Inflammatory macrophage treated with lipopolysaccharide for 1 hour (primary cell): Measurements from ENCODE around the gene SH3D21.
A peak's percentile ranks its signal among the peaks of the same experiment; 100 is the strongest.

Source experiments
- DNase-seq, 2 donors: peaks; one replicate each; pipeline ENCODE4 v3.0.0-alpha.2; 2020 to 2022

SH3D21 gene

DNA sequence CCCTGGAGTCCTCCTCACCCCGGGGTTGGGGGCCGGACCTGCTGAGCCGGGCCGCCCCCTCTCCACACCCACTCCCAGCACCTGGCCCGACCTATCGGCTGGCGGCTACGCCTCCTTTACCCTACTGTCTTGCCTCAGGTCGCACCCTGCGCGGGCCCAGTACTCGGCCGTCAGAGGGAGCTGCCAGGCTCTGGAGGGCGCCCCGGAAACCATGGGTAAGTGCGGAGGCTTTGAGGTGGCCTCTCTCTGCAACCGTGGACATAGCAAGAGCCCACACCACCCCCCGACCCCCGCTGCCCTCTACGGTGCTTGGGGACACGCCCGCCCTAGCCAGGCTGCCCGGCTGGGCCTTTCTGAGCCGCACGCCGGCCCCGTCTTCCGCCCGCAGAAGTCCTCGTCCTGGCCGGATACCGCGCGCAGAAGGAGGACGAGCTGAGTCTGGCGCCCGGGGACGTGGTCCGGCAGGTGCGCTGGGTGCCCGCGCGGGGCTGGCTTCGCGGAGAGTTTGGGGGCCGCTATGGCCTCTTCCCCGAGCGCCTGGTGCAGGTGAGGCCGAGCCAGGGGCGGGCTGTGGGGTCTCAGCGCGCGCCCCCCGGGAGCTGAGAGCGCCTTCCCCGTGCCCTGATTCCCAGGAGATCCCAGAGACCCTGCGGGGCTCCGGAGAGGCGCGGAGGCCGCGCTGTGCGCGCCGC, at the start of gene SH3D21:
TSS of gene SH3D21 (plus strand) at position 159 of the 692 bp plus-strand sequence. CDS start at position 212, 53 bp downstream.
- peak in 1 of 2 donors; percentile 21 for DNase-seq

DNA sequence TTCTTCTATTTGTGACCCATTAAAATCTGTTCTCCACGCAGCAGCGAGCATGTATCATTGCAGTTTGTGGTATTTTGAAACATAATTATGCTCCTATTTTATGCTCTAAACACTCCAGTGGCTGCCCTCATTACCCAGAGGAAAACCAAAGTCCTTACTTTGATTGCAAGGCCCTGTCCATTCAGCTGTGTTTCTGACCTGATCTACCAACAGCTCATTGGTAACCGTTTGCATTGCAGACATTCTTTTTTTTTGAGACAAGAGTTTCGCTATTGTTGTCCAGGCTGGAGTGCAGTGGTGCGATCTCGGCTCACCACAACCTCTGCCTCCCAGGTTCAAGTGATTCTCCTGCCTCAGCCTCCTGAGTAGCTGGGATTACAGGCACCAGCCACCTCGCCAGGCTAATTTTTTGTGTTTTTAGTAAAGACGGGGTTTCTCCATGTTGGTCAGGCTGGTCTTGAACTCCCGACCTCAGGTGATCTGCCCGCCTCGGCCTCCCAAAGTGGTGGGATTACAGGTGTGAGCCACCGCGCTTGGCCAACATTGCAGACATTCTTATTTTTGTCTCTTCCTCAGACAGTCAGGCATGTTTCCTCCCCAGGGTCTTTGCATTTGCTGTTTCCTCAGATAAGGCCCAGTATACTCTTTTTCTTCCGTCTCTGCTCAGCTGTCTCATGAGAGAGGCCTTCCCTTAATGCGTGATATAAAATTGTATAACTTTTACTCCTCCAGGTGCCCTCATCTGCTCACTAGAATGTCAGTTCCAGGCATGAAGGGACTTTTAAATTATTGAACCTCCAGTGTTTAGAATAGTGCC, 49.4 kb upstream of the SH3D21 start:
- DNase-seq: no peak

DNA sequence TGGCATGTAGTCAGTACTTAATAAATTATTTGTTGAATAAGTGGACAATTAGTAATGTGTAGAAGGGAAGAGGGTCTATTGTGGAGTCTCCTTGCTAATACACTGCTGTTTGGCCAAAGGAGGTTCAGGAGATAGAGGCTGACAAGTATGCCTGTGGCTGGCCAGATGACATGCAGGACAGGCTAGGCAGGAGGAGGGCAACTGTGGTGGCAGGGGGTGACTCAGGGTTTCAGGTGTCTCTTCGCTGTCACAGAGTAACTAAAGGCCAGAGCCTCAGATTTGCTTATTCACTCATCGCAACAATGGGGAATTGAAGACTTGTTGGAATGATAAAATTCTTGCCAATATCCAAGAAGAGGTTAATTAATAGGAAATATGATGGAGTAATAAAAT, 48.8 kb upstream of the SH3D21 start:
- no peak for DNase-seq

DNA sequence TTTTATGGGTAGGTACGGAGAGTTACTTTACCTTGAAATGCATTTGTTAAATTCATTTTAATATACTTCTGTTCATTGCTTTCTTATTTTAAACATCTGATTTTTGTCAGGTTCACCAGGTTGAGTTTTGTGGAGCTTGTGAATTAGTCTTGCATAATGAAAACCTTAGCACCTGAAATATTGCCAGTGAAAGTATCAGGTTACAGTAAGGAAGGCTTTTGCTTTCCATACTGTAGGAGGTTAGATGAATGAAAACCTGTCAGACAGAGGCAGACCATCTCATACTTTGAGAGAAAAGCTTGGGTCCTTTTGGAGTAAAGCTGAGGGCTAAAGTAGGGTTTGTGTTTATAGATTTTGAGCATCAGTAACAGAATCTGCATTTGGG, 47.2 kb upstream of the SH3D21 start:
- DNase-seq: no peak

DNA sequence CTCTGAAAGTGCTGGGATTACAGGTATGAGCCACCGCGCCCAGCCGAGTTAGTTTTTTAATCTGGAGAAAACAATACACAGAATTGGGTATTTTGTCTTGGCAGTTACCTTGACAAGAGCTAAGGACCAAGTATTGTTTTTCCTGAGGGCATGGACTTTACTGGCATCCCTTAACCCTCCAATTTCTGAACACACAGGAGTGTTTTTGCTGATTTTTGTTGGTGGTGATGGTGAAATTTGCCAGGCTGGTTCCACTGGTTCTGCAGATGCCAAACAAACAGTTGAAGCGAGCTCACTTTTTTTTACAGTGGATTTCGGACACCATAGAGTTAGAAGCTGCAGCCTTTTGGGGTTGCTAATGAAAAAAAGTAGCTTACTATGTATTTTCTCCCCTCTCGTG, 37.2 kb upstream of the SH3D21 start:
- DNase-seq: no peak

DNA sequence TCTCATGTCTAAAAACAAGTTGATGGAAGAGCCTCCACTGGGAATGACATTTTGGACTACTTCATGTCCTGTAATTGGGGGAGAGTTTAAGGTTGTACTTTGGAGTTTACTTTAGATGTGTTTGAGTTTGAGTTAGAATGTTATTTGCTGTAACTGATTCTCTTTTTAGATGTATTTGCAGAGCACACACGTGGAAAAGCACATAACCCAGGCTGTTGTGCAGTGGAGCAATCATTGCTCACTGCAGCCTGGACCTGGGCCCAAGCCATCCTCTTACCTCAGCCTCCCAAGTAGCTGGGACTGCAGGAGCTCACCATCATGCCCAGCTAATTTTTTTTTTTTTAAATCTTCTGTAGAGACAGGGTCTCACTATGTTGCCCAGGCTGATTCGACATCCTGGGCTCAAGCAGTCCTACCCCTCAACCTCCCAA, 36.7 kb upstream of the SH3D21 start:
- DNase-seq: no peak

DNA sequence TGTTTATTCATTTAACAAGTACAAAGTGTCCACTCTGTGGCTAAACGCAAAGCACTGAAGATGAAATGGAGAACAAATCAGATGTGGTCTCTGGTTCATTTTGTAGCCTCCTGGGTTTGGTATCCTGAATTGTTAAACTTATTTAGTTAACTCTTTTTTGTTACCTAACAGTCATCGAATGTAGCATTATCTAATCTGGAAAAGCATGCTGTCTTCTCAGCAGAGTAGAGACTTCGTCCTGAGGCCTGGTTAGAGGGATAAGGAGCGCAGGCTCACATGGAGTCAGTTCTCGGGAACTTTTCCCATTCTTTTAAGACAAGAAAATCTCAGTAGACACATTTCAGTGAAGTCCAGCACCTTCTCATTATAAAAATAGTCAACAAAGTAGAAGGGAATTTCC, 33.1 kb upstream of the SH3D21 start:
- no peak for DNase-seq

DNA sequence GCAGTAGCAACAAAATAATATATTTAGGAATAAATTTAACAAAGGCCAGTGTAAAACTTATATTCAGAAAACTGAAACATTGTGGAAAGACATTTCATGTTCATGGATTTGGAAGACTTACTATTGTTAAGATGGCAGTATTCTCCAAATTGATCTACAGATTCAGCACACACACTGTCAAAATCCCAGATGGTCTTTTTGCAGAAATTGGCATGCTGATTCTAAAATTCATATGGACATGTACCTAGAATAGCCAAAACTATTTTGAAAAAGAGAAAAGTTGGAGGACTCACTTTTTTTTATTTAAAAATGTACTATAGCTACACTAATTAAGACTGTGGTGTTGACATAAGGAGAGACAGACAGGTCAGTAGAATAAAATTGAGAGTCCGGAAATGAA, 32.0 kb upstream of the SH3D21 start:
- no peak for DNase-seq

DNA sequence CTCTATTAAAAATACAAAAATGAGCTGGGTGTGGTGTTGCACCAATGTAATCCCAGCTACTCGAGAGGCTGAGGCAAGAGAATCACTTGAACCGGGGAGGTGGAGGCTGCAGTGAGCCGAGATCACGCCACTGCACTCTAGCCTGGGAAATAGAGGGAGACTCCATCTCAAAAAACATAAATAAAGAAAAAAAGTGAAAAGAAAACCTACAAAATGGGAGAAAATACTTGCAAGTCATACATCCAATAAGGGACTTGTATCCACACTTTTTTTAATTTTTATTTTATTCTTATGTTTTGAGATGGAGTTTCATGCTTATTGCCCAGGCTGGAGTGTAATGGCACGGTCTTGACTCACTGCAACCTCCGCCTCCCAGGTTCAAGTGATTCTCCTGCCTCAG, 29.5 kb upstream of the SH3D21 start:
- DNase-seq: no peak

DNA sequence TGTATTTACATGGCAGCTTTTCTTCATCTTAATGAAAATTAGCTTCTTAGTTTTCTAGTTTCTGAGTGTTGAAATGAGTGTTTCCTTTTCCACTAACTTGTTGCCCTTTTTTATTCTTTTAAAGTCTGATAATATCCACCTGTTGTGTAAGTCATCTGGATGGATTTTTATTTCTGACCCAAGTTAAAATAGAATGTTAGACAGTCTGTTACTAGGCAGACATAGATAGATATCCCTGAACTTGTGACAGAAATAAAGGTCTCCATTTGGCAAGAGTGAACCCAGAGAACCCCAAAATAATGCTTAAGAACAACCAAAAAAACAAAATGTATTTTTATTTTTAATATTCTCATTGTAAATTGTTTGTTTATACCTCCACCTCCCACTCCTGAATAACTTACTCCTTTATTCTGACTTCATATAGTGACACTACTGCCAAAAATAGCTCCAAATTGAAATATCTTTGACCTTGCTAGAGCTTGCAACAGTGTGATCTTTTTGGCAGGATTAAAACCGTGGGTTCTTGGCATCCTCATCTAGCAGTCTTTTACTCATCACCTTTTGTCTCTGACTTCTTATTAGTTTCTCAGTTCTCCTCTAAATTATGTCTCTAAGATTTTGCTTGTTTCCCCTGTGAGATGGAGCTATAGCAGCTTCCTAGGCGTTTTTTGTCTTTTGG, 26.9 kb upstream of the SH3D21 start:
- no peak for DNase-seq

DNA sequence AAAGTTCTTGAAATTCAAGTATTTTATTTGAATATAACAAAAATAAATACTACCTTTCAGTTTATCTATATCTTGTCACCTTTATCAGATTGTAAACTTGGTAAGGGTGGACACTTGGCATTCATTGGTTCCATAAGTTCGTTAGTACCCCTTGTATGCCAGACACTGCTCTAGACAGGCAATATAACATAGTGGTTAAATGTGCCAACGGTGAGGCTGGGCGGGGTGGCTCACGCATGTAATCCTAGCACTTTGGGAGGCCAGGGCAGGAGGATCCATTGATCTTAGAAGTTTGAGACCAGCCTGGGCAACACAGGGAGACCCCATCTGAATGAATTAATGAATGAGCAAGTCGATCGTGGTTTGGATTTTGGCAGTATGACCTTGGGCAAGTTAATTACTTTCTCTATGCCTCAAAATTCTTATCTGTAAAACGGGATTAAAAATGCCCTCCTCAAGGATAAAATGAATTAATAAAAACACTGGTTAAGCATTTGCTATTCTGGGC, 26.3 kb upstream of the SH3D21 start:
- DNase-seq: no peak

DNA sequence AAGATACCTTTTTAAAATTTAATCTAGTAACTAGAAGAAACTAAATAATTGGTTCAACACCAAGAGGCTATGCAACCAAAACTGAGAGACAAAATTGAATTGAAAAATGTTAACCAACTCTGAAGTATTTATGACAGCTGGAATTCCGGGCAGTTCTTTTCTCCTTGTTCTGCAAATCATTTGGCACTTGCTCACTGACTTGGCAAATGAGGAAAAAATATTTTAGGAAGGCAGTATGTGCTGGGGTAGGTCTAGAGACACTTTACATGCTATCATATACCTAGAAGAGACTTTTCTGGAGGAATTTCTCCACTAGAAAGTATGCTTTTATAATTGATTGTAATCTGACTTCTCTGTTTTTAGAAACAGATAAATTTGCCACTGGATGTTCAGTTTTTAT, 22.1 kb upstream of the SH3D21 start:
- DNase-seq: no peak

DNA sequence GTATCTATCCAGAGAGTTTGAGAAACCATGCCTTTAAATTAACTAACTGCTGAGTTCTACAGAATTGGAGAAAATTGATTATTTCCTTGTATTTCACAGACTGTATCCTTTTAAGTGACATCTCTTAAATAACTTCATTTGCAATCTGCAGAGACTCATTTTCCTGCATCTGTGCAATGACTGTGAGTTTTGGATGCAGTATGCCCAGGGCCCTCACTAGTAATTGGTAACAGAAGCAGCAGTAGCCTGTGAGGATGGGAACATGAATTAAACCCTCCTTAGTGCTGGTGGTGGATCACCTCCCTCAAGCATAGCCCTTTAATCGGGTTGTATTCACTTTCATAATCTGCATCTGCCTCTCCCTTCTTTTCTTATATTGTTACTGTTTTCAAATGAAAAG, 21.7 kb upstream of the SH3D21 start:
- DNase-seq: no peak

DNA sequence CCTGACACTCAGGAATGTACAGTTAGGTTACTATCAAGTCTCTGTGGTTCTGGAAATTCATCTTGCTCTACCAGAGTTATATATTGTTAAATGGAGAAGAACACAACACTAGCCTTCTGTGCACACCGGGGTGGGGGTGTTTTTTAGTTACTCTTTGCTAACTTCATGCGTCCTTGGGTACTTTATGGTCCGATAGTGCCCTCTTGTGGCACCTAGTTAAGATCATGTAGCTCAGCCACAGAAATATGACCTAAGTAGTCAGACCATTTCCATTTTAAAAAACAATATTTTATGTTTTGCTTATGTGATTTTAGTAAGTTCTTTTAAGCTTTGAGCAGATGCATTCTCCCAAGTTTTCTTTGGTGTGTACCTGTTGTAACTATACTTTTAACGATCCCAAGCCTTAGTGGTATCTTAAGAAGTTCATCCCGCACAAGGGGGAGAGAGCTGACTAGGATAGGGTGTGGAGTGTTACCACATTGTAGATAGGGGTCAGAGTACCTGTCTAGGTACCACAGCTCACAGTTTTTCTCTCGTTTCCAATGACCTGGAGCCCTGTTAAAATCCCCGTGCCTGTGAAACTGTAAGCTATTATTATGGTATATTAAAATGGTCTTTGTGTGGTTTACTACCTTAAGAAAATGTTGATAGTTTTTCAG, 20.6 kb upstream of the SH3D21 start:
- peak; percentile 70 to 90 for DNase-seq

DNA sequence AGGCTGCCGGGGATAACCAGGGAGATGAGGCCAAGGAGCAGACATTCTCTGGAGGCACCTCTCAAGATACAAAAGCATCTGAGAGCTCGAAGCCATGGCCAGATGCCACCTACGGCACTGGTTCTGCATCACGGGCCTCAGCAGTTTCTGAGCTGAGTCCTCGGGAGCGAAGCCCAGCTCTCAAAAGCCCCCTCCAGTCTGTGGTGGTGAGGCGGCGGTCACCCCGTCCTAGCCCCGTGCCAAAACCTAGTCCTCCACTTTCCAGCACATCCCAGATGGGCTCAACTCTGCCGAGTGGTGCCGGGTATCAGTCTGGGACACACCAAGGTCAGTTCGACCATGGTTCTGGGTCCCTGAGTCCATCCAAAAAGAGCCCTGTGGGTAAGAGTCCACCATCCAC, 19.4 kb upstream of the SH3D21 start:
- DNase-seq: no peak

DNA sequence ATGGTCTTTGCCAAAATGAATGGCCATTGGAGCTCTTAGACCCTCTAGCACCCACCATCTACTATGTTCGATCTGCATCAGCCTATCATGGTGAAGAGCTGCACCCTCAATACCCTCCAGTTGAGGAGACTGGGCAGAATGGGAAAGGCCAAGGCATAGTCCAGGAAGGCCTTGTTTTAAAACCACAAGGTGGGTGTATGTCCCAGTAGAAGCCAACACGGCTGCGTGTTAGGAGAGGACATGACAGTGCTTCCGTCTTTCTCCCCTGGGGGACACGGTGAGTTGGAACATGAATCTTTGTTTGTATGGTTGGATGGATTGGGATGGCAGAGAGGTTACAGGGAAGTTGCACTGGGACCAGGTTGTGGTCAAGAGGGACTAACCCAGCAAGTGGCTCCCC, 18.6 kb upstream of the SH3D21 start:
- no peak for DNase-seq

DNA sequence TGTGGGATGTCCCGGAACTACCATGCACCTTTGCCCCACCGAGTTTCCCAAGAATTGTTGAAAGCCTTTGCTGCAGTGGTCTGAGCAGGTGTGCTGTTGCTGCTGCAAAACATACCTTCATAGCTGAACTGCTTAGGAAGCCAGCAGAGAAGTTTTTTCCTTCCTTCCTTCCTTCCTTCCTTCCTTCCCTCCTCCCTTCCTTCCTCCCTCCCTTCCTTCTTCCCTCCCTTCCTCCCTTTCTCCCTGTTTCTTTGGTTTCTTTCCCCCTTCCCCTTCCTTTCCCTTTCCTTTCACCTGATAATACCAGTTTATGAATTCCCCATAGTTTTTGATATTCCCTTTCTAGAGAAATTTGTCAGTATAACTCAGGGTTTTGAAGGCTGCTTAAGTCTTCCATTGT, 10.8 kb upstream of the SH3D21 start:
- no peak for DNase-seq

DNA sequence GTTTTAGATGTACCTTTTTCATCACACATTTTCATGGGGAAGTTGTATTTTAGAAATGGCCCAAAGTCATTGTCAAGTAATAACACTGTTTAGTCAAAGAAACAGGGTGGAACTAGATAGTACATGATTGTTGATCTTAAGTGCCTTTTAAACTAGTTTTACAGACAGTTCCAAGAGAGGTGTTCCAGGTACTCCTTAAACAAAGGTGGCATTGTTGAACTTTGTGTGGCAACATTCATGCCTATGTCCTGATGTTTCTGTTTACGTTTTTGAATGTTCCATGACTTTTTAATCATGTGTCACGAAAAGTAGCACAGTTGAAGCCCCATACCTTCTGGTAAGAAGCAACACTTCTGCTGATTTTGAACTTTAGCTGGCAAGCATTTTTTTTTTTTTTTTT, 9.1 kb upstream of the SH3D21 start:
- DNase-seq: no peak

DNA sequence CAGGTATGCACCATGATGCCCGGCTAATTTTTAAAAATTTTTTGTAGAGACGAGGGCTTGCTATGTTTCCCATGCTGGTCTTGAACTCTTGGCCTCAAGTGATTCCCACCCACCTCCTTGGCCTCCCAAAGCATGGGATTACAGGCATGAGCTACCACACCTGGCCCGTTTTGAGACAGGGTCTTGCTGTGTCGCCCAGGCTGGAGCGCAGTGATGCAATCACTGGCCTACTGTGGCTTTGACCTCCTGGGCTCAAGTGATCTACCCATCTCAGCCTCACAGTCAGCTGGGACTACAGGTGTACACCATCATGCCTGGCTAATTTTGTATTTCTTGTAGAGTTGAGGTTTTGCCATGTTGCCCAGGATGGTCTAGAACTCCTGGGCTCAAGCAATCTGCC, 7.5 kb upstream of the SH3D21 start:
- no peak for DNase-seq

DNA sequence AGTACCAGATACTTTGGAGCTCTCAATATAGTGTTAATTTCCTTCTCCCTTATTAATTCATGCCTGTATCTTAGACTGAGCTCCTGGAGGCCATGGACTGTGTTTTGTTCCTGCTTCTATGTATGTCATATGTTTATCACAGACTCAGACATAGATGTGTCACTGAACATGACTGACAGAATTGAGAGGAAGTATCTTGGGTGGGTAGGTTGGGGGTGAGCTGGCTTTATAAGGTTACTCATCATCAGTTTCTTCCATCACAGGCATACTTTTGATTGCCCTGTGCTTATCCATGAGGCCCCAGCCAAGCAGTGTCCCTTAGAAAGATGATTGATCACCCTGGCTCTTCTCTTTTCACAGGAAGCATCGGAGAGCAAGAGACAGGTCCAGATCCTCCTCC, 5.6 kb upstream of the SH3D21 start:
- peak; percentile 61 to 84 for DNase-seq

DNA sequence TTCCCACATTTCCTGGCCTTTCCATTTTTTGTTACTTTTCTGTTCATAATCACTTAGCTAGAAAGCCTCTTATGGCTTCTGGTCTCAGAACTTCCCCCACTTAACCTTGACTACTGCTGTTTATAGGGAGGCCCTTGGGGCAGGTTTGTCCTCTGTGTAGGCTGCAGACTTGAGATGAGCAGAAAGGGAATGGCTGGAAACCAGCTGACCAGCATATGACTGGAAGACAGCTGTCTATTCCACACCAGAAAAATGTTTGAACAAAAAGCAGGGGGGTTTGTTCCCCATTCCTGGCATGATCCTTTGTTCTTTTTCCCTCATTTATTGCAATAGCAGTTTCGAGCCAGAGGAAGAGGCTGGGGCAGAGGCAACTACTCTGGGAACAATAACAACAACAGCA, 4.9 kb upstream of the SH3D21 start:
- no peak for DNase-seq

DNA sequence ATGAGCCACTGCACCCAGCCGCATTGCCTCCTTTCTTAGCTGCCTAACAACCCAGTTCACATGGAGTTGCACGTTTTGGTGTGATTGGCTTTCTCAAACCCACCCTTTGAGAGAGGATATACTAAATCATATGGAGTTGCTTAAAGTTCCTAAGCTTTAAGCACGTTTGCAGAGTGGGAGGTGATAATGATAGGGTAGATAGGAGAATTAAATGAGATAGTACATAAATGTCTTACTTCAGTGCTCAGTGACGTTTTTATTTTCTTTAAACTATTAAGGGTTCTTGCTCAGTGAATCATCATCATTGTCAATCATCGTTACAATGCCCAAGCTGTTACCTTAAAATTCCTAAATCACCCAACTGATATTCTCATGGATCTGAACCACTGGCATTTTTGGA, 2.9 kb upstream of the SH3D21 start:
- no peak for DNase-seq

DNA sequence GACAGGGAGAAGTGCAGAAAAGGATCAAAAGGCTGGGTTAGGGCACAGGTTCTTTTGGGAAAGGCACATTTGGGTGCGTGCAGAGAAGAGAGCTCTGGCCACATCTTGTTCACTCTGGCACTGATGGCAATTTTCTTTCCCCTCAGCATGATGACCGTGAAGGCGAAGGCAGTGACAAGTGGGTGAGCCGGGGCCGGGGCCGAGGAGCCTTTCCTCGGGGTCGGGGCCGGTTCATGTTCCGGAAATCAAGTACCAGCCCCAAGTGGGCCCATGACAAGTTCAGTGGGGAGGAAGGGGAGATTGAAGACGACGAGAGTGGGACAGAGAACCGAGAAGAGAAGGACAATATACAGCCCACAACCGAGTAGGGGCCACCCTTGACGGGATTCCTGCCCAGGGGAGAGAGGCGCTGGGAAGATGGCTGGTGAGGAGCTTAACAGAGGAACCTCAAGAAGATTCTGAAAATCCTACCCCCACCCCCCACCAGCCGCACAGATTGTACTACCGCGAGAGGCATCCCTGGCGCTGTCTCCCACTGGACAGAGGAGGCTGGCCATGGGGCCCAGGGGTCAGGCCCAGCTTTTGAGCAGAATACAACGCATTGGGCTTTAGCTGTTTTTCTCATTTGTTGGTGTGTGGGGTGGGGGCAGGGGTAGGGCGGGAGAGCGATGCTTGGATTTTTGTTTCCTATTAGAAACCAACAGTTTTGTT, 2.4 kb upstream of the SH3D21 start:
- DNase-seq: no peak
